ENCODE data around the gene STX3. TPM values are rescaled to one million over a fixed set of nuclear protein-coding genes. Genes with fewer than 3 reads are reported as not detected.

The STX3 gene
- total RNA-seq, 4 donors from 2014 or later: 11.3 to 31.2 (median 24.9) TPM

GRCh38 chr11:59791639-59792038 lies 36.5 kb downstream of the STX3 start:
- TF ChIP-seq CTCF (IDR thresholded peaks at IDR 0.05) (no peak), EP300 (IDR thresholded peaks at IDR 0.05) (no peak), POLR2A (IDR thresholded peaks at IDR 0.05) (no peak)
- H3K4me3 ChIP-seq: no peak overlapping the region
- no peak overlapping the region for H3K27ac ChIP-seq
- no peaks in the 10 kb centered on the region for H3K27me3 ChIP-seq
- no peaks in the 10 kb centered on the region for H3K9me3 ChIP-seq
- peaks cover 0 to 78% (median 4%) of the 10 kb centered on the region in 3 donors for H3K36me3 ChIP-seq
- no peak for DNase-seq (ENCODE audit: low spot score in 2 of 2)
- H3K4me1 ChIP-seq: peaks cover 0 to 10% (median 0%) of the 10 kb centered on the region in 4 donors
- 72% methylated on average over 4 of the region's 4 CpGs for WGBS, 2 donors

- Histone ChIP-seq H3K27me3 (no peaks in the 10 kb centered on the region), H3K4me1 (peaks cover 0 to 2% (median 0%) of the 10 kb centered on the region in 4 donors), H3K27ac (no peak overlapping the region), H3K36me3 (peaks cover 0 to 85% (median 4%) of the 10 kb centered on the region in 3 donors), H3K9me3 (no peaks in the 10 kb centered on the region), H3K4me3 (no peak overlapping the region)
- DNase-seq (ENCODE audit: low spot score in 2 of 2): no peak
- WGBS, 2 donors: 79 to 84% methylated on average over 1 of the region's 1 CpG
- TF ChIP-seq CTCF (IDR thresholded peaks at IDR 0.05): no peak
- TF ChIP-seq POLR2A (IDR thresholded peaks at IDR 0.05): no peak
- TF ChIP-seq EP300 (IDR thresholded peaks at IDR 0.05): no peak
These were observed 37.3 kb downstream of the STX3 start for GRCh38 chr11:59792507-59792906.

GRCh38 chr11:59794417-59794816 lies 39.2 kb downstream of the STX3 start:
- DNase-seq (ENCODE audit: low spot score in 2 of 2): no peak
- Histone ChIP-seq H3K27me3 (no peaks in the 10 kb centered on the region), H3K4me1 (no peaks in the 10 kb centered on the region), H3K4me3 (no peak overlapping the region), H3K9me3 (no peaks in the 10 kb centered on the region), H3K27ac (no peak overlapping the region), H3K36me3 (peaks cover 0 to 89% (median 0%) of the 10 kb centered on the region in 3 donors)
- WGBS, 2 donors: 70 to 72% methylated on average over 3 of the region's 3 CpGs
- TF ChIP-seq EP300 (IDR thresholded peaks at IDR 0.05) (no peak), CTCF (IDR thresholded peaks at IDR 0.05) (no peak), POLR2A (IDR thresholded peaks at IDR 0.05) (no peak)

- Histone ChIP-seq H3K9me3 (no peaks in the 10 kb centered on the region), H3K36me3 (peaks cover 0 to 54% (median 0%) of the 10 kb centered on the region in 3 donors), H3K27ac (no peak overlapping the region), H3K4me1 (peaks cover 0 to 7% (median 0%) of the 10 kb centered on the region in 4 donors), H3K27me3 (no peaks in the 10 kb centered on the region), H3K4me3 (no peak overlapping the region)
- WGBS, 2 donors: 67 to 74% methylated on average over 7 of the region's 7 CpGs
- TF ChIP-seq POLR2A (IDR thresholded peaks at IDR 0.05) (no peak), EP300 (IDR thresholded peaks at IDR 0.05) (no peak), CTCF (IDR thresholded peaks at IDR 0.05) (no peak)
- no peak for DNase-seq (ENCODE audit: low spot score in 2 of 2)
These were observed 45.3 kb downstream of the STX3 start for GRCh38 chr11:59800390-59801025.

- no peaks in the 10 kb centered on the region for H3K9me3 ChIP-seq
- H3K4me3 ChIP-seq: no peak overlapping the region
- peak overlapping the region in 1 of 4 donors; percentile 55 for H3K27ac ChIP-seq
- H3K27me3 ChIP-seq: no peaks in the 10 kb centered on the region
- DNase-seq (ENCODE audit: low spot score in 2 of 2): no peak
- TF ChIP-seq POLR2A (IDR thresholded peaks at IDR 0.05) (no peak), EP300 (IDR thresholded peaks at IDR 0.05) (no peak), CTCF (IDR thresholded peaks at IDR 0.05) (no peak)
- peaks cover 0 to 54% (median 0%) of the 10 kb centered on the region in 3 donors for H3K36me3 ChIP-seq
- WGBS, 2 donors: 29 to 43% methylated on average over 2 of the region's 2 CpGs
- peaks cover 0 to 7% (median 0%) of the 10 kb centered on the region in 4 donors for H3K4me1 ChIP-seq
These were observed 46.1 kb downstream of the STX3 start for GRCh38 chr11:59801160-59801706.

Measured in tibial nerve (tissue), 4 donors.